ENCODE results near the gene SON. TPM values are rescaled to one million over a fixed set of nuclear protein-coding genes. Genes with fewer than 3 reads are reported as not detected.

Gene SON
- total RNA-seq, 3 donors from 2014 or later = 265 to 355 (median 330) TPM

DNA sequence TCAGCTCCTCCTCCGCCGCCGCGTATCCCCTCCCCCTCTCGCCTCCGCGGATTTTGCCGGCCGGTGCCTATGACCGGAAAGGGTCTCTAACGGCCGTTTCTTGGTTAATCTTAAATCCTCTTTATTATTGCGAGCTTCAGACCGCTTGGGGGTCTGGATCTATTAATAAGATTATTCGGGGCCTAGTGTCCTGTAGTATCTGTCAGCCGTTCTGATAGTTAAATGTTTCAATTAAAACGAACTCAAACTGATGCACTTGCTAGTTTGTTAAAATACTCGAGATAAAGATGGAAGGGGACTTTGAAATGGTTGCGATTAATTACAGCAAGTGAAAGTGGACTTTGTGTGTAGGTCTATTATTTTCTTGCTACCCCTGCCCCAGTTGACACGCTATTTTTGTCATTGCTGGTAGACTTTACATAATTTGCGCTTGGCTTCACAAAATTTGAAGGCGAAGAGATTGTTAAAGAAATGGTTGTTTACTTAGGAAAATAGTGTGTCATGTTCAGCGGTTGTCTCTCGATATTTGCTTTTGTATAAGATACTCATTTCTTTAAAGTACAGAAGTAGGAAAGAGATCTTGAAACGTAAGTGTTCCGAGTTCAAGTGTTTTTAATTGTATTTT is 779 bp downstream of the SON start:
- no peaks in the 10 kb centered on the region for H3K4me1 ChIP-seq
- peak; percentile 67 to 71 for DNase-seq (ENCODE audit: low spot score in 2 of 2)
- intact Hi-C loops (cut with DNase I; ENCODE audit: low total_unique reads) = no loop called here

DNA sequence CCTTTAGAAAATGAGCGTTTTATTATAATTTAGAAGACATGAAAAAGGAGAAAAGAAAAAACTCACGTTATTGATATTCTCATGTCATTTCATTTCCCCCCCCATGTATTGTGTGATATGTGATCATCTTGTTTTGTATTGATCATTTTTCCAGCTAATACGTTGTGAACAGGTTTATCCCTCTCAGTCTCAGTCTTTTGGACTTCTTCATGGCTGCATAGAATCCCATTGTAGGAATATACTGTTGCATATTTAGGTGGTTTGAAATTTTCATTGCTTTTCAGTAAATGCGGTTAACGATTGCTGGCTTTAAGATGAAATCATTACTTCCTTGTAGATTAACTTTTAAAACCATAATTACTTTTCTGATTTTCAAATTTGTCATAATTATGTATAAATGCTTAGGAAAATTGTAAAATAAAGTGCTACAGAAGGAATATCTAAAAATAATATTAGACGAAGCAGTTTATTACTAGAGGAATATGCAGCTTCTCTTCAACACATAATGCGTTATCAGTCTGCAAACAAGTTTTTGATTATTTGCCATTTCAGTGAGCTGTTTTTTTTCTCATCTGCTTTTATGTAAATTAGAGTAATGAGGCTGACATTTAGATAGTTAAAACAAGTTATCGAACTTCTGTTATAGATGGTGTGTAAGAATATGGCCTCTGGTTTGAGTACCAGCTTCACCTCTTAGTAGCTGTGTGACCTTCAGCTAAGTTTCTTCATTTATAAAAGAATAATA is 1.8 kb downstream of the SON start:
- no peak for DNase-seq (ENCODE audit: low spot score in 2 of 2)
- TF ChIP-seq POLR2A (IDR thresholded peaks at IDR 0.05) (no peak), POLR2AphosphoS5 (IDR thresholded peaks at IDR 0.05) (no peak)
- TF ChIP-seq, protein P1, sequence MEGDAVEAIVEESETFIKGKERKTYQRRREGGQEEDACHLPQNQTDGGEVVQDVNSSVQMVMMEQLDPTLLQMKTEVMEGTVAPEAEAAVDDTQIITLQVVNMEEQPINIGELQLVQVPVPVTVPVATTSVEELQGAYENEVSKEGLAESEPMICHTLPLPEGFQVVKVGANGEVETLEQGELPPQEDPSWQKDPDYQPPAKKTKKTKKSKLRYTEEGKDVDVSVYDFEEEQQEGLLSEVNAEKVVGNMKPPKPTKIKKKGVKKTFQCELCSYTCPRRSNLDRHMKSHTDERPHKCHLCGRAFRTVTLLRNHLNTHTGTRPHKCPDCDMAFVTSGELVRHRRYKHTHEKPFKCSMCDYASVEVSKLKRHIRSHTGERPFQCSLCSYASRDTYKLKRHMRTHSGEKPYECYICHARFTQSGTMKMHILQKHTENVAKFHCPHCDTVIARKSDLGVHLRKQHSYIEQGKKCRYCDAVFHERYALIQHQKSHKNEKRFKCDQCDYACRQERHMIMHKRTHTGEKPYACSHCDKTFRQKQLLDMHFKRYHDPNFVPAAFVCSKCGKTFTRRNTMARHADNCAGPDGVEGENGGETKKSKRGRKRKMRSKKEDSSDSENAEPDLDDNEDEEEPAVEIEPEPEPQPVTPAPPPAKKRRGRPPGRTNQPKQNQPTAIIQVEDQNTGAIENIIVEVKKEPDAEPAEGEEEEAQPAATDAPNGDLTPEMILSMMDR (IDR thresholded peaks at IDR 0.05) = no peak
- intact Hi-C loops (cut with DNase I; ENCODE audit: low total_unique reads) = no loop called here
- Histone ChIP-seq H3K4me1 (no peaks in the 10 kb centered on the region), H3K4me3 (peak overlapping the region; percentile 66 to 78 (median 74)), H3K9me3 (no peaks in the 10 kb centered on the region), H3K27ac (no peak overlapping the region), H3K36me3 (no peaks in the 10 kb centered on the region), H3K27me3 (no peaks in the 10 kb centered on the region)

More for the DNA sequence above, 779 bp downstream of the SON start:
- no peaks in the 10 kb centered on the region for H3K36me3 ChIP-seq
- no peaks in the 10 kb centered on the region for H3K27me3 ChIP-seq
- TF ChIP-seq, protein P1 (IDR thresholded peaks at IDR 0.05) = no peak
- TF ChIP-seq POLR2AphosphoS5 (IDR thresholded peaks at IDR 0.05) = no peak
- TF ChIP-seq POLR2A (IDR thresholded peaks at IDR 0.05) = no peak
- peak overlapping the region; percentile 99 for H3K27ac ChIP-seq
- no peaks in the 10 kb centered on the region for H3K9me3 ChIP-seq
- peak overlapping the region; percentile 66 to 78 (median 74) for H3K4me3 ChIP-seq

DNA sequence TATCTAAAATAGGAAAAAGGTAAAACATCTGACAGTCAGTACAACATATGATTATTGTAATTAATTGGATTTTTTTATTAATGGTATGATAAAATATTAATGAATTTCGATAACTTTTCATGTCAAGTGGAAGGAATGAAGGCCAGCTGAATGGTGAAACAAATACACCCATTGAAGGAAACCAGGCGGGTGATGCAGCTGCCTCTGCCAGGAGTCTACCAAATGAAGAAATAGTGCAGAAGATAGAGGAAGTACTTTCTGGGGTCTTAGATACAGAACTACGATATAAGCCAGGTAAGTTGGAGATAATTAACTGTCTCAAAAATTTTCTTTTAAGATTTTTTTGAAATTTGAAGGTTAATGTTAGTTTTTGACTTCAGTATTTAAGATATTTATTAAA is 3.2 kb downstream of the SON start:
- H3K4me1 ChIP-seq = no peaks in the 10 kb centered on the region
- no peaks in the 10 kb centered on the region for H3K9me3 ChIP-seq
- peaks cover 12% of the 10 kb centered on the region for H3K36me3 ChIP-seq
- TF ChIP-seq POLR2AphosphoS5 (IDR thresholded peaks at IDR 0.05) (no peak), POLR2A (IDR thresholded peaks at IDR 0.05) (no peak)
- TF ChIP-seq, protein P1 (IDR thresholded peaks at IDR 0.05) = no peak
- intact Hi-C loops (cut with DNase I; ENCODE audit: low total_unique reads) = no loop called here
- DNase-seq (ENCODE audit: low spot score in 2 of 2) = no peak
- no peak overlapping the region for H3K4me3 ChIP-seq
- H3K27ac ChIP-seq = no peak overlapping the region
- H3K27me3 ChIP-seq = no peaks in the 10 kb centered on the region

DNA sequence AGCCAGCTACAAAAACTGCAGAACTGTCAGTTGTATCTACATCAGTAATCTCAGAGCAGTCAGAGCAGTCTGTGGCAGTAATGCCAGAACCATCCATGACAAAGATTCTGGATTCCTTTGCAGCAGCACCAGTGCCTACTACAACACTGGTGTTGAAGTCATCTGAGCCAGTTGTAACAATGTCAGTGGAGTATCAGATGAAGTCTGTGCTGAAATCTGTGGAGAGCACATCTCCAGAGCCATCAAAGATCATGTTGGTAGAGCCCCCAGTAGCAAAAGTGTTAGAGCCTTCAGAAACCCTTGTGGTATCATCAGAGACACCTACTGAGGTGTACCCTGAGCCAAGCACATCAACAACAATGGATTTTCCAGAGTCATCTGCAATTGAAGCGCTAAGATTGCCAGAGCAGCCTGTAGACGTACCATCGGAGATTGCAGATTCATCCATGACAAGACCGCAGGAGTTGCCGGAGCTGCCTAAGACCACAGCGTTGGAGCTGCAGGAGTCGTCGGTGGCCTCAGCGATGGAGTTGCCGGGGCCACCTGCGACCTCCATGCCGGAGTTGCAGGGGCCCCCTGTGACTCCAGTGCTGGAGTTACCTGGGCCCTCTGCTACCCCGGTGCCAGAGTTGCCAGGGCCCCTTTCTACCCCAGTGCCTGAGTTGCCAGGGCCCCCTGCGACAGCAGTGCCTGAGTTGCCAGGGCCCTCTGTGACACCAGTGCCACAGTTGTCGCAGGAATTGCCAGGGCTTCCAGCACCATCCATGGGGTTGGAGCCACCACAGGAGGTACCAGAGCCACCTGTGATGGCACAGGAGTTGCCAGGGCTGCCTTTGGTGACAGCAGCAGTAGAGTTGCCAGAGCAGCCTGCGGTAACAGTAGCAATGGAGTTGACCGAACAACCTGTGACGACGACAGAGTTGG is 7.3 kb downstream of the SON start:
- intact Hi-C loops (cut with DNase I; ENCODE audit: low total_unique reads) = loop anchor here (5.0 kb wide), 1 partner anchor 467 kb away; no protein-coding TSS in a partner anchor
- H3K27ac ChIP-seq = no peak overlapping the region
- no peak overlapping the region for H3K4me3 ChIP-seq
- DNase-seq (ENCODE audit: low spot score in 2 of 2) = no peak
- TF ChIP-seq POLR2AphosphoS5 (IDR thresholded peaks at IDR 0.05) (no peak), POLR2A (IDR thresholded peaks at IDR 0.05) (no peak)
- TF ChIP-seq, protein P1 (IDR thresholded peaks at IDR 0.05) = no peak
- no peaks in the 10 kb centered on the region for H3K9me3 ChIP-seq
- peaks cover 24% of the 10 kb centered on the region for H3K36me3 ChIP-seq
- no peaks in the 10 kb centered on the region for H3K4me1 ChIP-seq
- no peaks in the 10 kb centered on the region for H3K27me3 ChIP-seq
